T-helper 2 cell treated with Interferon-gamma antibody and Interleukin-4, amounts not matched to agents 5 μg/mL and 100 μg/mL, for 36 hours (primary cell): ENCODE results near the gene TMC5.
"Not testable (repeated sequence)": the region's sequence is repeated elsewhere in the genome, so short reads cannot be mapped to it uniquely, and the experiment has no call there.

Source experiments
- DNase-seq: peaks from one replicate; pipeline ENCODE4 v3.0.0; 2021; ENCODE audit warnings: low spot score
- H3K27ac Mint-ChIP-seq: one replicate; pipeline ENCODE4 v1.8.0; 2021; ENCODE audit warnings: mild to moderate bottlenecking, mixed read lengths
- H3K27me3 Mint-ChIP-seq: one replicate; pipeline ENCODE4 v1.8.0; 2021; ENCODE audit warnings: low read depth, mixed read lengths
- H3K36me3 Mint-ChIP-seq: one replicate; pipeline ENCODE4 v1.8.0; 2021; ENCODE audit warnings: low read depth, mixed read lengths
- H3K4me1 Mint-ChIP-seq: one replicate; pipeline ENCODE4 v1.8.0; 2021; ENCODE audit warnings: low read depth, mixed read lengths
- H3K4me3 Mint-ChIP-seq: one replicate; pipeline ENCODE4 v1.8.0; 2022; ENCODE audit warnings: mild to moderate bottlenecking, moderate library complexity, mixed read lengths
- H3K9me3 Mint-ChIP-seq: one replicate; pipeline ENCODE4 v1.8.0; 2021; ENCODE audit warnings: mixed read lengths

Gene TMC5

GRCh38 chr16:19532601-19533000, 114.9 kb downstream of the TMC5 start:
- Mint-ChIP-seq H3K9me3 (no peaks in the 10 kb centered on the region), H3K27me3 (no peaks in the 10 kb centered on the region), H3K36me3 (peaks cover 47% of the 10 kb centered on the region), H3K4me3 (no peak overlapping the region), H3K27ac (no peak overlapping the region), H3K4me1 (peaks cover 9% of the 10 kb centered on the region)
- no peak for DNase-seq

GRCh38 chr16:19540241-19540970, 122.7 kb downstream of the TMC5 start:
- H3K27me3 Mint-ChIP-seq, result no peaks in the 10 kb centered on the region
- peaks cover 66% of the 10 kb centered on the region for H3K36me3 Mint-ChIP-seq
- H3K9me3 Mint-ChIP-seq, result peaks cover 9% of the 10 kb centered on the region
- DNase-seq, result no peak
- H3K27ac Mint-ChIP-seq, result no peak overlapping the region
- peaks cover 11% of the 10 kb centered on the region for H3K4me1 Mint-ChIP-seq
- no peak overlapping the region for H3K4me3 Mint-ChIP-seq

- DNase-seq, result no peak
- Mint-ChIP-seq H3K9me3 (peaks cover 9% of the 10 kb centered on the region), H3K4me1 (peaks cover 11% of the 10 kb centered on the region), H3K4me3 (no peak overlapping the region), H3K36me3 (peaks cover 58% of the 10 kb centered on the region), H3K27me3 (no peaks in the 10 kb centered on the region), H3K27ac (no peak overlapping the region)
Observed at GRCh38 chr16:19542138-19542821, 124.6 kb downstream of the TMC5 start.

GRCh38 chr16:19543278-19543996, 125.8 kb downstream of the TMC5 start:
- not testable (repeated sequence) for H3K27me3 Mint-ChIP-seq, H3K27ac Mint-ChIP-seq, DNase-seq, H3K4me3 Mint-ChIP-seq, H3K9me3 Mint-ChIP-seq
- peaks cover 11% of the 10 kb centered on the region for H3K4me1 Mint-ChIP-seq
- peaks cover 56% of the 10 kb centered on the region for H3K36me3 Mint-ChIP-seq

- peaks cover 8% of the 10 kb centered on the region for H3K9me3 Mint-ChIP-seq
- no peaks in the 10 kb centered on the region for H3K27me3 Mint-ChIP-seq
- no peak overlapping the region for H3K27ac Mint-ChIP-seq
- H3K36me3 Mint-ChIP-seq, result peaks cover 53% of the 10 kb centered on the region
- H3K4me1 Mint-ChIP-seq, result peaks cover 10% of the 10 kb centered on the region
- no peak for DNase-seq
- no peak overlapping the region for H3K4me3 Mint-ChIP-seq
Observed at GRCh38 chr16:19548144-19548543, 130.5 kb downstream of the TMC5 start.
